Breast epithelium (tissue), 3 donors: ENCODE results near the gene COL16A1.

Experiments used
- POLR2A ChIP-seq: fragments of 450-650 bp; IDR thresholded peaks from one replicate; pipeline ENCODE4 v1.6.1; 2016; ENCODE audit warnings: antibody characterized with exemption, mild to moderate bottlenecking, moderate library complexity
- POLR2AphosphoS5 ChIP-seq, 3 donors: sonication (generic); formaldehyde crosslinking; IDR thresholded peaks; one replicate each; pipeline ENCODE4 v1.6.1; 2017; ENCODE audit warnings: antibody characterized with exemption in 3 of 3
- TF ChIP-seq, protein P1 (sequence below), 3 donors: fragments of 450-650 bp; IDR thresholded peaks; one replicate each; pipeline ENCODE4 v1.5.1; 2016 to 2017; ENCODE audit warnings: antibody characterized with exemption in 3 of 3, mild to moderate bottlenecking in 3 of 3, moderate library complexity in 3 of 3

DNA sequence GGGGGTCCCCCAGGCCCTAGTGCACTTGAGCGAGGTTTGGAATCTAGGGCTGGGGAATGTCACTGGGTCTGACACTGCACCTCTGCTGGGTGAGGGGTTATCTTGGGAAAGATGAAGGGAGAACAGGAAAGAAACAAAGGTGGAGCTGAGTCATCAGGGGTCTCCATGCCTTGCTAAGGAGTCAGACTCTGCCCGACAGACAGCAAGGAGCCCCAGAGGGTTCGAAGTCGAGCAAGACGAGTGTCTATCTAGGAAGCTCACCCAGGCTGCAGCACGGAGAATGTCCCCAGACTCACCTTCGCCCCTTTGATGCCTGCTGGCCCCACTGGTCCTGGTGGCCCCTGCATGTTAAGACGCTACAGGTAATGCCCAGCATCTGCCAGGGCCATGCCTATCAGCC lies 18.0 kb downstream of the COL16A1 start:
- TF ChIP-seq, protein P1, sequence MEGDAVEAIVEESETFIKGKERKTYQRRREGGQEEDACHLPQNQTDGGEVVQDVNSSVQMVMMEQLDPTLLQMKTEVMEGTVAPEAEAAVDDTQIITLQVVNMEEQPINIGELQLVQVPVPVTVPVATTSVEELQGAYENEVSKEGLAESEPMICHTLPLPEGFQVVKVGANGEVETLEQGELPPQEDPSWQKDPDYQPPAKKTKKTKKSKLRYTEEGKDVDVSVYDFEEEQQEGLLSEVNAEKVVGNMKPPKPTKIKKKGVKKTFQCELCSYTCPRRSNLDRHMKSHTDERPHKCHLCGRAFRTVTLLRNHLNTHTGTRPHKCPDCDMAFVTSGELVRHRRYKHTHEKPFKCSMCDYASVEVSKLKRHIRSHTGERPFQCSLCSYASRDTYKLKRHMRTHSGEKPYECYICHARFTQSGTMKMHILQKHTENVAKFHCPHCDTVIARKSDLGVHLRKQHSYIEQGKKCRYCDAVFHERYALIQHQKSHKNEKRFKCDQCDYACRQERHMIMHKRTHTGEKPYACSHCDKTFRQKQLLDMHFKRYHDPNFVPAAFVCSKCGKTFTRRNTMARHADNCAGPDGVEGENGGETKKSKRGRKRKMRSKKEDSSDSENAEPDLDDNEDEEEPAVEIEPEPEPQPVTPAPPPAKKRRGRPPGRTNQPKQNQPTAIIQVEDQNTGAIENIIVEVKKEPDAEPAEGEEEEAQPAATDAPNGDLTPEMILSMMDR (IDR thresholded peaks at IDR 0.05), result no peak
- TF ChIP-seq POLR2A (no peak), POLR2AphosphoS5 (IDR thresholded peaks at IDR 0.05) (no peak)
